SK-N-SH (cell line): Measurements from ENCODE around the gene SORL1. TPM values are rescaled to one million over a fixed set of nuclear protein-coding genes. Genes with fewer than 3 reads are reported as not detected.

ENCODE experiments used
- CTCF ChIA-PET: fragments of 300-600, 350-600 bp; formaldehyde crosslinking; extraction: SDS; loops from one replicate; lab custom pipeline; 2021; lab: Yijun Ruan, JAX
- POLR2A ChIA-PET: fragments of 350-600 bp; sonication (Branson Sonifier 250); formaldehyde crosslinking; extraction: SDS; loops from one replicate; lab custom pipeline; 2020; ENCODE audit warnings: antibody characterized with exemption, inconsistent platforms; lab: Yijun Ruan, JAX
- DNase-seq: peaks from one replicate; pipeline ENCODE4 v3.0.0; 2012
- H2AFZ ChIP-seq: fragments of 200-600 bp; sonication (generic); 2 replicates; pipeline ENCODE4 v1.8.1; 2016; ENCODE audit warnings: antibody characterized with exemption, mild to moderate bottlenecking, low read depth
- H3F3A ChIP-seq: fragments of 200-600 bp; sonication (generic); replicated peaks from 2 replicates; pipeline ENCODE3; 2016; ENCODE audit warnings: antibody characterized with exemption, mild to moderate bottlenecking; ENCODE audit not compliant: insufficient read depth
- H3K27ac ChIP-seq, 2 experiments: fragments of 200-500 bp in 1 of 2; fragments of 200-600 bp in 1 of 2; sonication (Bioruptor generic) in 1 of 2; sonication (generic), shearing (Covaris generic) in 1 of 2; 2 replicates each; pipeline versions ENCODE4 v1.5.1 to v1.6.1; 2014 to 2016; ENCODE audit warnings: low read depth in 2 of 2, inconsistent platforms in 1 of 2, low read length in 1 of 2, mild to moderate bottlenecking in 1 of 2, mixed read lengths in 1 of 2
- H3K27me3 ChIP-seq: fragments of 200-600 bp; sonication (generic), shearing (Covaris generic); 2 replicates; pipeline ENCODE4 v1.6.1; 2016; ENCODE audit warnings: mixed run types; ENCODE audit not compliant: insufficient read depth
- H3K36me3 ChIP-seq, 2 experiments: fragments of 200-500 bp in 1 of 2; fragments of 200-600 bp in 1 of 2; sonication (Bioruptor generic) in 1 of 2; sonication (generic) in 1 of 2; replicated peaks in 1 of 2; 2 replicates each; pipeline versions ENCODE3 to v1.5.1; 2014 to 2016; ENCODE audit warnings: low read length in 1 of 2, mild to moderate bottlenecking in 1 of 2; ENCODE audit not compliant: insufficient read depth in 2 of 2, control insufficient read depth in 1 of 2
- H3K4me1 ChIP-seq, 2 experiments: fragments of 200-500 bp in 1 of 2; fragments of 200-600 bp in 1 of 2; sonication (Bioruptor generic) in 1 of 2; sonication (generic), shearing (Covaris generic) in 1 of 2; 2 replicates each; pipeline versions ENCODE4 v1.5.1 to v1.6.1; 2014 to 2016; ENCODE audit warnings: low read depth in 1 of 2, low read length in 1 of 2, mixed run types in 1 of 2; ENCODE audit not compliant: insufficient read depth in 2 of 2, control insufficient read depth in 1 of 2
- H3K4me2 ChIP-seq: fragments of 200-600 bp; sonication (generic), shearing (Covaris generic); 2 replicates; pipeline ENCODE4 v1.6.1; 2017; ENCODE audit warnings: mixed run types
- H3K4me3 ChIP-seq, 2 experiments: fragments of 200-500 bp in 1 of 2; fragments of 200-600 bp in 1 of 2; sonication (Bioruptor generic) in 1 of 2; sonication (generic), shearing (Covaris generic) in 1 of 2; 2 replicates each; pipeline versions ENCODE4 v1.5.1 to v1.8.1; 2014 to 2016; ENCODE audit warnings: low read depth in 2 of 2, inconsistent platforms in 1 of 2, low read length in 1 of 2, mild to moderate bottlenecking in 1 of 2, mixed read lengths in 1 of 2, moderate library complexity in 1 of 2
- H3K79me2 ChIP-seq: fragments of 200-600 bp; sonication (generic); 2 replicates; pipeline ENCODE4 v1.8.1; 2017; ENCODE audit warnings: mild to moderate bottlenecking; ENCODE audit not compliant: insufficient read depth
- H3K9ac ChIP-seq: fragments of 200-600 bp; sonication (generic); 2 replicates; pipeline ENCODE4 v1.6.1; 2017; ENCODE audit warnings: mixed run types
- H3K9me2 ChIP-seq: fragments of 200-600 bp; sonication (generic); 2 replicates; pipeline ENCODE4 v1.6.1; 2017; ENCODE audit warnings: mixed run types
- H3K9me3 ChIP-seq: fragments of 200-600 bp; sonication (generic); 2 replicates; pipeline ENCODE4 v1.6.1; 2017; ENCODE audit warnings: mixed run types, mild to moderate bottlenecking, moderate library complexity
- H4K20me1 ChIP-seq: fragments of 200-600 bp; sonication (generic); 2 replicates; pipeline ENCODE4 v1.6.1; 2017; ENCODE audit warnings: mild to moderate bottlenecking, mixed run types; ENCODE audit not compliant: insufficient read depth
- CHD2 ChIP-seq: fragments of 150-350 bp; IDR thresholded peaks from 2 replicates; pipeline ENCODE4 v1.6.1; 2018; ENCODE audit warnings: low read length; ENCODE audit not compliant: partially characterized antibody
- FOXJ3 ChIP-seq: sonication (generic); formaldehyde crosslinking; IDR thresholded peaks from 2 replicates; pipeline ENCODE4 v1.5.1; 2020; ENCODE audit warnings: mild to moderate bottlenecking, missing genetic modification reagents
- JUND ChIP-seq: IDR thresholded peaks from 2 replicates; pipeline ENCODE4 v1.4.0; 2012
- MAX ChIP-seq: IDR thresholded peaks from 2 replicates; pipeline ENCODE4 v1.4.0; 2012; ENCODE audit warnings: low read depth
- MEF2A ChIP-seq: IDR thresholded peaks from 2 replicates; pipeline ENCODE4 v1.4.0; 2012; ENCODE audit warnings: low read depth, borderline replicate concordance
- MXI1 ChIP-seq: IDR thresholded peaks from 2 replicates; pipeline ENCODE4 v1.6.1; 2012; ENCODE audit warnings: mild to moderate bottlenecking, low read depth, low read length, improper control_type of control experiment
- NFIC ChIP-seq: IDR thresholded peaks from 2 replicates; pipeline ENCODE4 v1.4.0; 2012; ENCODE audit warnings: borderline replicate concordance
- PBX3 ChIP-seq: IDR thresholded peaks from 2 replicates; pipeline ENCODE4; 2012
- RAD21 ChIP-seq: IDR thresholded peaks from 2 replicates; pipeline ENCODE4 v1.6.1; 2012; ENCODE audit warnings: mild to moderate bottlenecking, low read length
- RCOR1 ChIP-seq: fragments of 150-350 bp; IDR thresholded peaks from 2 replicates; pipeline ENCODE4 v1.6.1; 2017; ENCODE audit warnings: antibody characterized with exemption, low read length
- REST ChIP-seq: IDR thresholded peaks from 2 replicates; pipeline ENCODE4 v1.6.1; 2012; ENCODE audit warnings: mild to moderate bottlenecking, low read depth, low read length, moderate library complexity
- RFX5 ChIP-seq: IDR thresholded peaks from 2 replicates; pipeline ENCODE4 v1.6.1; 2012; ENCODE audit warnings: mild to moderate bottlenecking, improper control_type of control experiment, low read length
- RXRA ChIP-seq: IDR thresholded peaks from 2 replicates; pipeline ENCODE4 v1.4.0; 2012; ENCODE audit warnings: low read depth, mild to moderate bottlenecking, borderline replicate concordance
- SIN3A ChIP-seq: IDR thresholded peaks from 2 replicates; pipeline ENCODE4 v1.6.1; 2012; ENCODE audit warnings: low read depth, mild to moderate bottlenecking, low read length, moderate library complexity, borderline replicate concordance
- SMC3 ChIP-seq: IDR thresholded peaks from 2 replicates; pipeline ENCODE4 v1.6.1; 2012; ENCODE audit warnings: low read depth, low read length, improper control_type of control experiment
- TCF12 ChIP-seq: IDR thresholded peaks from 2 replicates; pipeline ENCODE4 v1.4.0; 2012
- TEAD4 ChIP-seq: IDR thresholded peaks from 2 replicates; pipeline ENCODE4 v1.4.0; 2012; ENCODE audit warnings: mild to moderate bottlenecking, borderline replicate concordance; ENCODE audit not compliant: insufficient read depth
- YY1 ChIP-seq: IDR thresholded peaks from 2 replicates; pipeline ENCODE4 v1.4.0; 2012; ENCODE audit warnings: low read depth, mild to moderate bottlenecking
- WGBS: methylation state at CpG from one replicate; pipeline ENCODE4 v1.1.6; 2017; ENCODE audit warnings: low lambda C conversion rate; 5-methylcytosine and 5-hydroxymethylcytosine counted together
- polyA plus RNA-seq, 3 experiments: library from polyadenylated mRNA; depleted of rRNA; stranded (reverse); fragments of >200 nt; gene quantifications; 2 replicates each; pipeline ENCODE4 v1.2.3, GENCODE V29; 2012
- TF ChIP-seq, protein P1 (sequence below): IDR thresholded peaks from 2 replicates; pipeline ENCODE4 v1.4.0; 2012; ENCODE audit warnings: low read depth, borderline replicate concordance
- TF ChIP-seq, protein P2 (sequence below): fragments of 200-600 bp; sonication (generic); IDR thresholded peaks from 2 replicates; pipeline ENCODE4 v1.6.1; 2017; ENCODE audit warnings: antibody characterized with exemption, mild to moderate bottlenecking, moderate library complexity

SORL1 gene
- polyA plus RNA-seq, 1 of the 3 experiments (the other 2 are of a cell fraction): 7.1 TPM

DNA sequence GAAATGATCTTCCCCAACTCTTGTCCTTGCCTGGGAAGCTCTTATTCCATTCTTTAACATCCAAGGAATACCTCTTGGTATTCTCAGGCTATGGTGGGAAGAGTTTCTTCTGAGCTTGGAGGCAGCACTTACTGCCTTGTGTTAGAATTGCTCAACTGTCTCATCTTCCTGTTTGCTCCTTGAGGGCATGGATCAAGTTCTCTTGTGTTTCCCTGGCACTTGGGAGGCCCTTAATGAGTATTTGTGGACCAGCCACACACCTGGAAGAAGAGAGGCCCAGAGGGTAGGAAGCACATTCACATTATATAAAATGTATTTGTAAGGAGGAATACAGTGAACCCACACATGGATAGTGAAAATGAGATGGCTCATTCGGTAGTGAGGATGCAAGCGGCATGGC, 4.0 kb downstream of the SORL1 start:
- ChIA-PET CTCF (interaction anchor here (0.7 to 1.3 kb wide), 2 partner anchors 10 to 137 kb away, joined by 3 to 9 read pairs; no protein-coding TSS in a partner anchor), POLR2A (no interaction called here)
- Histone ChIP-seq H3K79me2 (no peaks in the 10 kb centered on the region), H3K27ac (no peak overlapping the region), H2AFZ (no peak overlapping the region), H3K4me1 (peaks cover 0 to 23% of the 10 kb centered on the region in 2 experiments; a peak in 2 of 4 replicates), H3K36me3 (no peaks in the 10 kb centered on the region), H3F3A (no peaks in the 10 kb centered on the region), H3K9me3 (no peaks in the 10 kb centered on the region), H3K9me2 (no peaks in the 10 kb centered on the region), H3K4me3 (no peak overlapping the region), H3K9ac (no peak overlapping the region), H3K27me3 (peaks cover 36% of the 10 kb centered on the region), H3K4me2 (no peak overlapping the region), H4K20me1 (no peaks in the 10 kb centered on the region)
- WGBS: 96% methylated on average over 2 of the region's 2 CpGs
- no peak for TF ChIP-seq MAX
- no peak for TF ChIP-seq PBX3
- TF ChIP-seq MXI1: no peak
- TF ChIP-seq SMC3: no peak
- TF ChIP-seq RCOR1: no peak
- no peak for TF ChIP-seq NFIC
- TF ChIP-seq REST: no peak
- no peak for TF ChIP-seq TEAD4
- TF ChIP-seq, protein P1, sequence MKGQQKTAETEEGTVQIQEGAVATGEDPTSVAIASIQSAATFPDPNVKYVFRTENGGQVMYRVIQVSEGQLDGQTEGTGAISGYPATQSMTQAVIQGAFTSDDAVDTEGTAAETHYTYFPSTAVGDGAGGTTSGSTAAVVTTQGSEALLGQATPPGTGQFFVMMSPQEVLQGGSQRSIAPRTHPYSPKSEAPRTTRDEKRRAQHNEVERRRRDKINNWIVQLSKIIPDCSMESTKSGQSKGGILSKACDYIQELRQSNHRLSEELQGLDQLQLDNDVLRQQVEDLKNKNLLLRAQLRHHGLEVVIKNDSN: no peak
- DNase-seq: no peak

- WGBS: 84% methylated on average over 11 of the region's 11 CpGs
- Histone ChIP-seq H3K79me2 (no peaks in the 10 kb centered on the region), H3K36me3 (no peaks in the 10 kb centered on the region), H3K4me2 (no peak overlapping the region), H3K9me2 (no peaks in the 10 kb centered on the region), H3K4me3 (no peak overlapping the region), H3K9ac (no peak overlapping the region), H3K27me3 (peaks cover 28% of the 10 kb centered on the region), H3F3A (no peaks in the 10 kb centered on the region), H2AFZ (no peak overlapping the region), H3K4me1 (peaks cover 0 to 21% of the 10 kb centered on the region in 2 experiments; a peak in 2 of 4 replicates), H3K27ac (no peak overlapping the region), H4K20me1 (no peaks in the 10 kb centered on the region), H3K9me3 (no peaks in the 10 kb centered on the region)
- no peak for DNase-seq
- CTCF ChIA-PET: interaction anchor here (0.7 to 1.3 kb wide), 3 partner anchors 10 to 138 kb away, joined by 3 to 9 read pairs (median 4); no protein-coding TSS in a partner anchor
- POLR2A ChIA-PET: no interaction called here
- TF ChIP-seq RAD21 (no peak), RXRA (no peak), RCOR1 (no peak), MEF2A (no peak), YY1 (no peak), SMC3 (no peak), MAX (no peak), JUND (no peak), RFX5 (no peak), NFIC (no peak), TCF12 (no peak), FOXJ3 (CRISPR knock-in tag) (no peak), CHD2 (no peak), SIN3A (no peak)
- TF ChIP-seq, protein P2, sequence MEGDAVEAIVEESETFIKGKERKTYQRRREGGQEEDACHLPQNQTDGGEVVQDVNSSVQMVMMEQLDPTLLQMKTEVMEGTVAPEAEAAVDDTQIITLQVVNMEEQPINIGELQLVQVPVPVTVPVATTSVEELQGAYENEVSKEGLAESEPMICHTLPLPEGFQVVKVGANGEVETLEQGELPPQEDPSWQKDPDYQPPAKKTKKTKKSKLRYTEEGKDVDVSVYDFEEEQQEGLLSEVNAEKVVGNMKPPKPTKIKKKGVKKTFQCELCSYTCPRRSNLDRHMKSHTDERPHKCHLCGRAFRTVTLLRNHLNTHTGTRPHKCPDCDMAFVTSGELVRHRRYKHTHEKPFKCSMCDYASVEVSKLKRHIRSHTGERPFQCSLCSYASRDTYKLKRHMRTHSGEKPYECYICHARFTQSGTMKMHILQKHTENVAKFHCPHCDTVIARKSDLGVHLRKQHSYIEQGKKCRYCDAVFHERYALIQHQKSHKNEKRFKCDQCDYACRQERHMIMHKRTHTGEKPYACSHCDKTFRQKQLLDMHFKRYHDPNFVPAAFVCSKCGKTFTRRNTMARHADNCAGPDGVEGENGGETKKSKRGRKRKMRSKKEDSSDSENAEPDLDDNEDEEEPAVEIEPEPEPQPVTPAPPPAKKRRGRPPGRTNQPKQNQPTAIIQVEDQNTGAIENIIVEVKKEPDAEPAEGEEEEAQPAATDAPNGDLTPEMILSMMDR: no peak
Measured at GRCh38 chr11:121456816-121457431, 4.8 kb downstream of the SORL1 start.
